ENCODE data around the gene KCP.

KCP gene

GRCh38 chr7:128921866-128922440, 11.4 kb upstream of the KCP start:
- H3K27ac ChIP-seq, result no peak overlapping the region
- DNase-seq (ENCODE audit: low spot score), result no peak
- ChIA-PET POLR2A (ENCODE audit: low non-redundant PET) (no interaction called here), CTCF (no interaction called here)
- TF ChIP-seq CTCF (conservative IDR thresholded peaks at IDR 0.05; ENCODE audit: low read depth), result no peak

DNA sequence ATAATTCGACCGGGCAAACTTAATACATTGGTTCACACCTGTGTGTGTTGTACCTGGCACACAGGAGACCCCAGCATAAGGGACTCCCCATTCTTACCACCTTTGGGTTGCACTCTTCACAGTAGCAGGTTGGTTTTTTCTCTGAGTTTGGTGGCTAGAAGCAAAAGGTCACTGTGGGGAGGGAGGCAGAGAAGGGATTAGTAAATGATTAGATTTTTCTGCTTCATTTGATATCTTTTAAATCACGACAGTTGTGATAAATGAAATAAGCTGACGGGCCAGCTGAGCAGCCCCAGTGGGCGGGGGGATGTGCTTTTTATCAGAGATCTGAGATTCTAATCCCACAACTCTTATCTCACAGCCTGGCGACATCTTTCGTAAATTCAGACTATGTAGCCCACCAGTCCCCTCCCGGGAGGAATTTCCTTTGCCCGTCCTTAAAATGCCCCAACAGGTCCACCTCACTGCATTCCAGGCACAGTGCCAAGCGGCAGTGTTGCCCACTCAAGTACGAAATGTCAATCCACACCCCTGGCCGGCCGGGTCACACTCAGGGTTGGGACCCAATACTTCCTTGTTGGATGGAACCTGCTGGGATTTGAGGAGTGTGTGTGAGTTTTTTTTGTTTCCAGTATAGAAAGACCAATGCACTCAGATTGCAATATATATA, 10.5 kb upstream of the KCP start:
- DNase-seq (ENCODE audit: low spot score), result no peak
- ChIA-PET CTCF (no interaction called here), POLR2A (ENCODE audit: low non-redundant PET) (no interaction called here)
- no peak for TF ChIP-seq CTCF (conservative IDR thresholded peaks at IDR 0.05; ENCODE audit: low read depth)
- H3K27ac ChIP-seq, result no peak overlapping the region

GRCh38 chr7:128919881-128920799, 9.6 kb upstream of the KCP start:
- no peak overlapping the region for H3K27ac ChIP-seq
- TF ChIP-seq CTCF (conservative IDR thresholded peaks at IDR 0.05; ENCODE audit: low read depth), result no peak
- POLR2A ChIA-PET (ENCODE audit: low non-redundant PET), result no interaction called here
- CTCF ChIA-PET, result no interaction called here
- DNase-seq (ENCODE audit: low spot score), result no peak

DNA sequence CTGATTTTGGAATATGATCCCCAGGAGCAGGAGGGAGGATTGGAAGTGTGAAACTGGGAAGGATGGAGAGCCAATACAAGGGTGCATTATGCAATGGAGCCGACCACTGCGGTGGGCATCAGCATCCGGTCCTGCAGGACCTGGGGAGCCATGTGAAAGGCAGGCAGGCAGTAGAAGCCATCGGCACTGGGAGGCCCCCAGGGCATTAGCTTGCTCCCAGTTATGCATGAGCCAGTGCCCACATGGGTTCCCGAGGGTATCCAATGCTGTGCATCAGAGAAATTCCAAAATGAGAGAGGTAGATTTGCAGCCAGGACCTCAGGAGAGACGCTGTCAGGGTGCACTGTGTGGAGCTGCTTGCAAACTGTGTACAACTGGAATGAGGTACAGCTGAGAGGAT, 8.7 kb upstream of the KCP start:
- no peak for DNase-seq (ENCODE audit: low spot score)

GRCh38 chr7:128918016-128918665, 7.6 kb upstream of the KCP start:
- DNase-seq (ENCODE audit: low spot score), result no peak
- TF ChIP-seq CTCF (conservative IDR thresholded peaks at IDR 0.05; ENCODE audit: low read depth), result no peak
- ChIA-PET CTCF (no interaction called here), POLR2A (ENCODE audit: low non-redundant PET) (no interaction called here)
- H3K27ac ChIP-seq, result no peak overlapping the region

More for the DNA sequence above, 8.7 kb upstream of the KCP start:
- H3K27ac ChIP-seq, result no peak overlapping the region
- POLR2A ChIA-PET (ENCODE audit: low non-redundant PET), result no interaction called here
- TF ChIP-seq CTCF (conservative IDR thresholded peaks at IDR 0.05; ENCODE audit: low read depth), result no peak
- CTCF ChIA-PET, result no interaction called here

DNA sequence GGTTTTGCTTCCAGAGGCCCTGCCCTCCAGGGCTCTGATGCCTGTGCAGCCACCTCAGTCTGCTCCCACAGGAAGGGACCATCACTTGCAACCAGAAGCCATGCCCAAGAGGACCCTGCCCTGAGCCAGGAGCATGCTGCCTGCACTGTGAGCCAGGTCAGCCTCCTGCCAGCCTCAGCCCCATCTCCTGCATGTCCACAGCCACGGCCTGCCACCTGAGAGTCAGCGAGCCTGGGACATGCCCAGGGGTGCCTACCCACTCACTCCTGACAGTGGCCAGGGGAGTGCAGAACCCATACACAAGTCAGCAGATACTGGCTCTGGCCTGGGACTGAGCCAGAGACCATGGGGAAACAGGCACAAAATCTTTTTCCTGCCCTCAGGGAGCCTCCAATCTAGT, 6.6 kb upstream of the KCP start:
- no peak for TF ChIP-seq CTCF (conservative IDR thresholded peaks at IDR 0.05; ENCODE audit: low read depth)
- CTCF ChIA-PET, result no interaction called here
- H3K27ac ChIP-seq, result no peak overlapping the region
- POLR2A ChIA-PET (ENCODE audit: low non-redundant PET), result no interaction called here
- DNase-seq (ENCODE audit: low spot score), result no peak
